SU-DHL-6 (cell line): ENCODE measurements around the gene ITPR2.

Experiments used
- H2AFZ ChIP-seq: fragments of 200-600 bp; sonication (generic); 2 replicates; pipeline ENCODE4 v1.6.1; 2014; ENCODE audit warnings: low read depth, mild to moderate bottlenecking, moderate library complexity, mixed read lengths, antibody characterized with exemption, low read length; ENCODE audit not compliant: severe bottlenecking
- H3F3A ChIP-seq: fragments of 200-600 bp; shearing (Covaris generic); 2 replicates; pipeline ENCODE4 v1.6.0; 2016; ENCODE audit warnings: antibody characterized with exemption, mild to moderate bottlenecking; ENCODE audit not compliant: insufficient read depth
- H3K27ac ChIP-seq: fragments of 200-600 bp; sonication (generic); 2 replicates; pipeline ENCODE4 v1.5.1; 2016; ENCODE audit warnings: low read depth, mild to moderate bottlenecking, low read length, moderate library complexity, mixed read lengths
- H3K27me3 ChIP-seq: fragments of 200-600 bp; sonication (generic), shearing (Covaris generic); 2 replicates; pipeline ENCODE4 v1.6.0; 2014; ENCODE audit warnings: mild to moderate bottlenecking, low read length
- H3K36me3 ChIP-seq: fragments of 200-600 bp; sonication (generic); 2 replicates; pipeline ENCODE4 v1.6.1; 2014; ENCODE audit warnings: mild to moderate bottlenecking, low read length, mixed read lengths
- H3K4me2 ChIP-seq: fragments of 300-600, 200-600 bp; shearing (Covaris generic), sonication (generic); 2 replicates; pipeline ENCODE4 v1.6.0; 2014; ENCODE audit warnings: low read length, low read depth, mild to moderate bottlenecking; ENCODE audit not compliant: poor library complexity, severe bottlenecking
- H3K4me3 ChIP-seq: fragments of 200-600 bp; sonication (generic); 2 replicates; pipeline ENCODE4 v1.5.1; 2014; ENCODE audit warnings: antibody characterized with exemption, low read length, mild to moderate bottlenecking, mixed read lengths; ENCODE audit not compliant: insufficient read depth, poor library complexity, severe bottlenecking
- H3K79me2 ChIP-seq: fragments of 200-600 bp; sonication (generic); 2 replicates; pipeline ENCODE4 v1.6.1; 2014; ENCODE audit warnings: mild to moderate bottlenecking, low read length, moderate library complexity; ENCODE audit not compliant: insufficient read depth
- H3K9ac ChIP-seq: fragments of 200-600 bp; sonication (generic); 2 replicates; pipeline ENCODE4 v1.7.0; 2014; ENCODE audit warnings: mild to moderate bottlenecking, low read length
- H3K9me2 ChIP-seq: fragments of 200-600 bp; sonication (generic); replicated peaks from 2 replicates; pipeline ENCODE4 v1.6.1; 2014; ENCODE audit warnings: low read length; ENCODE audit not compliant: insufficient read depth
- H3K9me3 ChIP-seq: fragments of 200-600 bp; sonication (generic); 2 replicates; pipeline ENCODE4 v1.6.1; 2014; ENCODE audit warnings: low read length, mixed read lengths; ENCODE audit not compliant: insufficient read depth
- H4K20me1 ChIP-seq: fragments of 200-600 bp; sonication (generic); 2 replicates; pipeline ENCODE4 v1.6.1; 2014; ENCODE audit warnings: low read depth, mild to moderate bottlenecking, antibody characterized with exemption, low read length, moderate library complexity, mixed read lengths
- CTCF ChIP-seq: fragments of 200-600 bp; sonication (generic); IDR thresholded peaks from one replicate; pipeline ENCODE4 v1.5.1; 2017; ENCODE audit warnings: antibody characterized with exemption, mild to moderate bottlenecking, low read length, moderate library complexity; ENCODE audit not compliant: insufficient read depth, poor library complexity, severe bottlenecking
- EZH2phosphoT487 ChIP-seq: fragments of 200-600 bp; sonication (generic), shearing (Covaris generic); conservative IDR thresholded peaks from 2 replicates; pipeline ENCODE4 v1.6.1; 2018; ENCODE audit warnings: mild to moderate bottlenecking, antibody characterized with exemption, low read length, moderate library complexity, mixed read lengths

ITPR2 gene

GRCh38 chr12:26338586-26339572 is 494.1 kb downstream of the ITPR2 start:
- Histone ChIP-seq H3K4me2 (no peak overlapping the region), H4K20me1 (no peaks in the 10 kb centered on the region), H3K9ac (no peak overlapping the region), H3K36me3 (no peaks in the 10 kb centered on the region), H3F3A (no peaks in the 10 kb centered on the region), H3K4me3 (no peak overlapping the region), H3K79me2 (no peaks in the 10 kb centered on the region), H3K27ac (no peak overlapping the region), H2AFZ (no peak overlapping the region), H3K27me3 (no peaks in the 10 kb centered on the region), H3K9me2 (no peaks in the 10 kb centered on the region), H3K9me3 (no peaks in the 10 kb centered on the region)
- TF ChIP-seq CTCF (no peak), EZH2phosphoT487 (no peak)

- H3K79me2 ChIP-seq: no peaks in the 10 kb centered on the region
- no peaks in the 10 kb centered on the region for H3K9me3 ChIP-seq
- H3K36me3 ChIP-seq: no peaks in the 10 kb centered on the region
- H3F3A ChIP-seq: no peaks in the 10 kb centered on the region
- TF ChIP-seq CTCF (no peak), EZH2phosphoT487 (no peak)
- H2AFZ ChIP-seq: no peak overlapping the region
- no peaks in the 10 kb centered on the region for H3K9me2 ChIP-seq
- no peak overlapping the region for H3K4me2 ChIP-seq
- H3K9ac ChIP-seq: no peak overlapping the region
- H3K27me3 ChIP-seq: no peaks in the 10 kb centered on the region
- H3K27ac ChIP-seq: no peak overlapping the region
- H3K4me3 ChIP-seq: no peak overlapping the region
- H4K20me1 ChIP-seq: no peaks in the 10 kb centered on the region
Measured at GRCh38 chr12:26335651-26336050, 497.3 kb downstream of the ITPR2 start.

- Histone ChIP-seq H3K27me3 (no peaks in the 10 kb centered on the region), H3F3A (no peaks in the 10 kb centered on the region), H3K79me2 (no peaks in the 10 kb centered on the region), H3K9me3 (no peaks in the 10 kb centered on the region), H3K36me3 (no peaks in the 10 kb centered on the region), H3K4me3 (no peak overlapping the region), H4K20me1 (no peaks in the 10 kb centered on the region), H3K27ac (no peak overlapping the region), H3K4me2 (no peak overlapping the region), H3K9ac (no peak overlapping the region), H2AFZ (no peak overlapping the region), H3K9me2 (no peaks in the 10 kb centered on the region)
- TF ChIP-seq CTCF: no peak
- TF ChIP-seq EZH2phosphoT487: no peak
Measured at GRCh38 chr12:26334621-26335124, 498.3 kb downstream of the ITPR2 start.
